Prostate gland (tissue), 2 donors: Measurements from ENCODE around the gene SPINK5. TPM values are rescaled to one million over a fixed set of nuclear protein-coding genes. Genes with fewer than 3 reads are reported as not detected.

ENCODE experiments used
- DNase-seq: peaks from one replicate; pipeline ENCODE4 v3.0.0-alpha.2; 2019; ENCODE audit warnings: low spot score
- H3K27ac ChIP-seq, 2 donors: fragments of 200-600 bp; sonication (generic); 2 replicates each; pipeline ENCODE4 v1.5.1; 2017 to 2019
- H3K27me3 ChIP-seq: fragments of 200-600 bp; sonication (generic); replicated peaks from 2 replicates; pipeline ENCODE4 v1.5.1; 2019; ENCODE audit not compliant: insufficient read depth
- H3K36me3 ChIP-seq, 2 donors: fragments of 200-600 bp; sonication (generic); 1 replicate in 1 of 2; 2 replicates in 1 of 2; pipeline versions ENCODE4 v1.5.1 to v1.8.1; 2017 to 2019
- H3K4me1 ChIP-seq: fragments of 200-600 bp; sonication (generic); replicated peaks from 2 replicates; pipeline ENCODE4 v1.5.1; 2019
- H3K4me3 ChIP-seq, 2 donors: fragments of 200-600 bp; sonication (generic); 2 replicates each; pipeline ENCODE4 v1.5.1; 2017 to 2019
- H3K9me3 ChIP-seq: fragments of 200-600 bp; sonication (generic); 2 replicates; pipeline ENCODE4 v1.5.1; 2017
- POLR2A ChIP-seq: fragments of 450-650 bp; IDR thresholded peaks from one replicate; pipeline ENCODE4 v1.6.1; 2016; ENCODE audit warnings: antibody characterized with exemption, mild to moderate bottlenecking
- POLR2AphosphoS5 ChIP-seq: sonication (generic); formaldehyde crosslinking; IDR thresholded peaks from one replicate; pipeline ENCODE4 v1.6.1; 2017; ENCODE audit warnings: antibody characterized with exemption
- WGBS: methylation state at CpG from one replicate; pipeline ENCODE4 v1.1.5; 2018; 5-methylcytosine and 5-hydroxymethylcytosine counted together
- intact Hi-C: fragments of 100-400 bp; cut with DNase I; formaldehyde crosslinking; loops from one replicate; pipeline ENCODE4 v1.14.2; 2022
- total RNA-seq, 2 donors: library from RNA; depleted of rRNA; stranded (reverse); fragments of >200 nt; gene quantifications; one replicate each; pipeline ENCODE4 v1.1.0, GENCODE V29; 2016
- TF ChIP-seq, protein P1 (sequence below), 4 experiments: fragments of 200-600 bp in 2 of 4; fragments of 450-650 bp in 2 of 4; sonication (generic) in 2 of 4; IDR thresholded peaks; 1 replicate in 3 of 4; 2 replicates in 1 of 4; pipeline ENCODE4 v1.5.1; 2016 to 2019; ENCODE audit warnings: antibody characterized with exemption in 4 of 4, mild to moderate bottlenecking in 2 of 4, moderate library complexity in 2 of 4

SPINK5 gene
- total RNA-seq, 2 donors from 2014 or later, result 2.6 to 3.7 TPM

DNA sequence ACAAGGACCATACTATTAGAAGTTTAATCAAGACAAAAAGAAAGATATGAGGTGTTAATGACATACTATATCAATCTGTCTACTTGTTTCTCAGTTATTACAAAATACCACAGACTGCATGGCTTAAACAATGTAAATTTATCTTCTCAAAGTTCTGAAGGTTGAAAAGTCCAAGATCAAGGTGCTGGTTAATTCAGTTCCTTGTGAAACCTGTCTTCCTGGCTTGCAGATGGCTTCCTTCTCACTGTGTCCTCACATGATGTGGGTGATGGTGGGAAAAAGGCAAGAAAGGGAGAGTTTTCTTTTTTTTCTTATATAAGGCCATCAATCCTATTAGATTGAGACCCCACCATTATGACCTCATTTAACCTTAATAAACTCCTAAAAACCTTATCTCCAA is 89.0 kb downstream of the SPINK5 start:
- intact Hi-C loops, result no loop called here
- DNase-seq, result no peak
- H3K4me3 ChIP-seq, result no peak overlapping the region
- no peaks in the 10 kb centered on the region for H3K4me1 ChIP-seq
- H3K36me3 ChIP-seq, result no peaks in the 10 kb centered on the region
- TF ChIP-seq, protein P1, sequence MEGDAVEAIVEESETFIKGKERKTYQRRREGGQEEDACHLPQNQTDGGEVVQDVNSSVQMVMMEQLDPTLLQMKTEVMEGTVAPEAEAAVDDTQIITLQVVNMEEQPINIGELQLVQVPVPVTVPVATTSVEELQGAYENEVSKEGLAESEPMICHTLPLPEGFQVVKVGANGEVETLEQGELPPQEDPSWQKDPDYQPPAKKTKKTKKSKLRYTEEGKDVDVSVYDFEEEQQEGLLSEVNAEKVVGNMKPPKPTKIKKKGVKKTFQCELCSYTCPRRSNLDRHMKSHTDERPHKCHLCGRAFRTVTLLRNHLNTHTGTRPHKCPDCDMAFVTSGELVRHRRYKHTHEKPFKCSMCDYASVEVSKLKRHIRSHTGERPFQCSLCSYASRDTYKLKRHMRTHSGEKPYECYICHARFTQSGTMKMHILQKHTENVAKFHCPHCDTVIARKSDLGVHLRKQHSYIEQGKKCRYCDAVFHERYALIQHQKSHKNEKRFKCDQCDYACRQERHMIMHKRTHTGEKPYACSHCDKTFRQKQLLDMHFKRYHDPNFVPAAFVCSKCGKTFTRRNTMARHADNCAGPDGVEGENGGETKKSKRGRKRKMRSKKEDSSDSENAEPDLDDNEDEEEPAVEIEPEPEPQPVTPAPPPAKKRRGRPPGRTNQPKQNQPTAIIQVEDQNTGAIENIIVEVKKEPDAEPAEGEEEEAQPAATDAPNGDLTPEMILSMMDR (IDR thresholded peaks at IDR 0.05), result no peak
- TF ChIP-seq POLR2AphosphoS5 (no peak), POLR2A (no peak)
- no peaks in the 10 kb centered on the region for H3K27me3 ChIP-seq
- no peak overlapping the region for H3K27ac ChIP-seq
- H3K9me3 ChIP-seq, result no peaks in the 10 kb centered on the region

DNA sequence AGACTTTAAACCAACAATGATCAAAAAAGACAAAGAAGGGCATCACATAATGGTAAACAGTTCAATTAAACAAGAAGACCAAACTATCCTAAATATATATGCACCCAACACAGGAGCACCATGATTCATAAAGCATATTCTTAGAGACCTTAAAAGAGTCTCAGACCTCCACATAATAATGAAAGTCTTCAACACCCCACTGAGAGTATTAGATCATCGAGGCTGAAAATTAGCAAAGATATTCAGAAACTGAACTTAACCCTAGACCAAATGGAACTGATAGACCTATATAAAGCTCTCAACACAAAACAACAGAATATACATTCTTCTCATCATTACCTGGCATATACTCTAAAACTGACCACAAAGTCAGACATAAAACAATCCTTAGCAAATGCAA is 92.8 kb downstream of the SPINK5 start:
- TF ChIP-seq, protein P1 (IDR thresholded peaks at IDR 0.05), result no peak
- TF ChIP-seq POLR2A (no peak), POLR2AphosphoS5 (no peak)
- H3K36me3 ChIP-seq, result no peaks in the 10 kb centered on the region
- no peak overlapping the region for H3K27ac ChIP-seq
- intact Hi-C loops, result no loop called here
- no peaks in the 10 kb centered on the region for H3K9me3 ChIP-seq
- no peak overlapping the region for H3K4me3 ChIP-seq
- WGBS, result 91% methylated on average over 1 of the region's 1 CpG
- DNase-seq, result no peak
- no peaks in the 10 kb centered on the region for H3K27me3 ChIP-seq
- no peaks in the 10 kb centered on the region for H3K4me1 ChIP-seq

DNA sequence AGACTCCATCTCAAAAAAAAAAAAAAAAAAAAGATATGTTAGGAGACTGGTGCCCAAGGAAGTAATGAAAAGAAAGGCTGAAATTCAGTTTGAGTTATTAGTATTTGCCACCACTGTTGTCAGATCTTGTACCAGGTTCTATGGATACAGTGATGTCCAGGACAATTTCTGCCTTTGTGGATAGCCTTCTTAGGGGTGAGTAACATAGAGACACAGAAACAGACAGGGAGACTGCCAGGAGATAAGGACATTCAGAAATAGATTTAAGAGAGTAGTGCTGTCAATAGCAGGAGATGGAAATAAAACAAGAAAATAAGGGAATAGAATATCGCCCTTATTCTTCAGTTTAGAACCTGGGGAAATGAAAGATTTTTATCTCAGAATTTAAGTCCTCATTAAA is 98.3 kb downstream of the SPINK5 start:
- Histone ChIP-seq H3K27ac (no peak overlapping the region), H3K27me3 (no peaks in the 10 kb centered on the region), H3K4me3 (no peak overlapping the region), H3K4me1 (no peaks in the 10 kb centered on the region), H3K36me3 (no peaks in the 10 kb centered on the region), H3K9me3 (no peaks in the 10 kb centered on the region)
- TF ChIP-seq, protein P1 (IDR thresholded peaks at IDR 0.05), result no peak
- no peak for TF ChIP-seq POLR2A
- TF ChIP-seq POLR2AphosphoS5, result no peak
- DNase-seq, result no peak
- 78% methylated on average over 1 of the region's 1 CpG for WGBS
- intact Hi-C loops, result no loop called here

DNA sequence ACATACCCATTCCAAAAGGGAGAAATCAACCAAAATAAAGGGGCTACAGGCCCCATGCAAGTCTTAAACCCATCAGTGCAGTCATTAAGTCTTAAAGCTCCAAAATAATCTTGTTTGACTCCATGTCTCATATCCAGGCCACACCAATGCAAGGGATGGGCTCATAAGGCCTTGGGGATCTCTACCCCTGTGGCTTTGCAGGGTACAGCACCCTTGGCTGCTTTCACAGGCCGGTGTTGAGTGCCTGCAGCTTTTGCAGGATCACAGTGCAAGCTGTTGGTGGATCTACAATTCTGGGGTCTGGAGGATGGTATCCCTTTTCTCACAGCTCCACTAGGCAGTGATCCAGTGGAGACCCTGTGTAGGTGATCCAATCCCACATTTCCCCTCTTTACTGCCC is 99.6 kb downstream of the SPINK5 start:
- Histone ChIP-seq H3K4me1 (no peaks in the 10 kb centered on the region), H3K27me3 (no peaks in the 10 kb centered on the region), H3K4me3 (no peak overlapping the region), H3K36me3 (no peaks in the 10 kb centered on the region), H3K9me3 (no peaks in the 10 kb centered on the region), H3K27ac (no peak overlapping the region)
- DNase-seq, result no peak
- intact Hi-C loops, result no loop called here
- TF ChIP-seq, protein P1 (IDR thresholded peaks at IDR 0.05), result no peak
- no peak for TF ChIP-seq POLR2A
- no peak for TF ChIP-seq POLR2AphosphoS5
- WGBS, result 100% methylated on average over 1 of the region's 1 CpG

DNA sequence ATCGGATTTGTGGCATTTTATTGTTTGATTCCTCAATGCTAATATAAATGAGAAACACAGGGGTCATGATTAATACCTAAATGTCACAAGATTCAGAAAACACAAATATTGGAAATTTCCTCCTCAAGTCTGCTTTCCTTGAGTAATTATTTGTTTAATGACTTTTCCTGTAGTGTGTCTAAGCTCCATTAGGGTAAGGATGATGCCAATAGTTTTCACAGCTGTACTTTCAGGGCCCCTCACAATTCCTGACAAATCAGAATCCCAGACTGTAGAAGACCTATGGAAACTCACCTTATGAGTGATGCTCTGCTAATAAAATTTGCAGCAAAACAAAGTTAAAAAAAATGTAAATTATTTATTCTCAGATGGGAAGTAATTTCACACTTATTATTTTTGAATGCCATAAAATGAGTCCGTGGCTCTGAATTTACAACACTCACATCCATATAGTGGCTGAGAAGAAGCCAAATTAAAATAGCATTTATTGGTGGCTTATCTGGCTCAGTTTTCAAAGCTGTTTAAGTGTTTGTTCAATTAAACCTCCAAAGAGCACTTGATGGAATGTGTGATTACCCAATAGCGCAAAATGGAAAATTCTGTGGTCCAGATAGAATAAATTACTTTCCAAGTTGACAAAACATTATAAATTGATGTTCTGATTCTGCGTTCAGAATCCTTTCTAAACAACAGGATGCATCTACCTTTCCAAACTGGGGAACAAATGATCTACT is 102.9 kb downstream of the SPINK5 start:
- TF ChIP-seq POLR2AphosphoS5 (no peak), POLR2A (no peak)
- TF ChIP-seq, protein P1 (IDR thresholded peaks at IDR 0.05), result no peak
- no peaks in the 10 kb centered on the region for H3K27me3 ChIP-seq
- no peaks in the 10 kb centered on the region for H3K9me3 ChIP-seq
- DNase-seq, result no peak
- H3K36me3 ChIP-seq, result no peaks in the 10 kb centered on the region
- H3K27ac ChIP-seq, result no peak overlapping the region
- intact Hi-C loops, result no loop called here
- no peaks in the 10 kb centered on the region for H3K4me1 ChIP-seq
- no peak overlapping the region for H3K4me3 ChIP-seq
- 37% methylated on average over 4 of the region's 4 CpGs for WGBS
